Progenitor cell of endocrine pancreas (in vitro differentiated cells): ENCODE results near the gene GBP1. TPM values are rescaled to one million over a fixed set of nuclear protein-coding genes. Genes with fewer than 3 reads are reported as not detected.
"Not testable (repeated sequence)": the region's sequence is repeated elsewhere in the genome, so short reads cannot be mapped to it uniquely, and the experiment has no call there.

Experiments
- DNase-seq: peaks from one replicate; pipeline ENCODE4 v3.0.0; 2021; ENCODE audit warnings: low spot score; ENCODE audit not compliant: unreplicated experiment
- H3K27ac Mint-ChIP-seq: 2 replicates; pipeline ENCODE4 v1.8.0; 2021; ENCODE audit warnings: mild to moderate bottlenecking, moderate library complexity, mixed read lengths
- H3K27me3 Mint-ChIP-seq: 2 replicates; pipeline ENCODE4 v1.8.0; 2021; ENCODE audit warnings: mixed read lengths
- H3K36me3 Mint-ChIP-seq: 2 replicates; pipeline ENCODE4 v1.8.0; 2022; ENCODE audit warnings: mixed read lengths; ENCODE audit not compliant: insufficient read depth
- H3K4me1 Mint-ChIP-seq: 2 replicates; pipeline ENCODE4 v1.8.0; 2021; ENCODE audit warnings: low read depth, mixed read lengths
- H3K4me3 Mint-ChIP-seq: 2 replicates; pipeline ENCODE4 v1.8.0; 2021; ENCODE audit warnings: low read depth, mild to moderate bottlenecking, moderate library complexity, mixed read lengths
- H3K9me3 Mint-ChIP-seq: 2 replicates; pipeline ENCODE4 v1.8.0; 2021; ENCODE audit warnings: low read depth, mixed read lengths
- total RNA-seq: library from RNA; stranded (reverse); gene quantifications from 2 replicates; pipeline ENCODE4 v1.2.1, GENCODE V29; 2021
- TF ChIP-seq, protein P1 (sequence below): fragments of 200-600 bp; sonication (generic); IDR thresholded peaks from one replicate; pipeline ENCODE4 v1.5.0; 2021; ENCODE audit warnings: antibody characterized with exemption, mild to moderate bottlenecking; ENCODE audit not compliant: unreplicated experiment

GBP1 gene
- total RNA-seq, 1 donor from 2014 or later, result not detected

DNA sequence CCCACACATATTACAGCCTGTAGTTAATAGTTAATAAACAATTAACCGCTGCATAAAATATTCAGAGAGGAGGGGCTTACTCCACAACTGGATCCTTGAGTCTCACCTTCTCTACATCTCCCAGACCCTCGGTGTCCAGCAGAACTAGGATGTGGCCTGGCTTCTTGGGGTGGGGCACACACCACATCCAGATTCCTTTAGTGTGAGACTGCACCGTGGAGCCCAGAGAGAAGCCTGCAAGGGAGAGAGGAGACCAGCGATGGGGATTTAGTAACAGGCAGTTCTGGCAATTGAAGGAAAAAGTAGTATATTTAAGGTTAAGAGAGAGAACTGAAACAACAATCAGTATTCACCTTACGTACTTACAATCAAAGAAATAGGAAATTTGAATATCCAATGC is 4.9 kb downstream of the GBP1 start:
- H3K27me3 Mint-ChIP-seq, result no peaks in the 10 kb centered on the region
- H3K4me3 Mint-ChIP-seq, result no peak overlapping the region

DNA sequence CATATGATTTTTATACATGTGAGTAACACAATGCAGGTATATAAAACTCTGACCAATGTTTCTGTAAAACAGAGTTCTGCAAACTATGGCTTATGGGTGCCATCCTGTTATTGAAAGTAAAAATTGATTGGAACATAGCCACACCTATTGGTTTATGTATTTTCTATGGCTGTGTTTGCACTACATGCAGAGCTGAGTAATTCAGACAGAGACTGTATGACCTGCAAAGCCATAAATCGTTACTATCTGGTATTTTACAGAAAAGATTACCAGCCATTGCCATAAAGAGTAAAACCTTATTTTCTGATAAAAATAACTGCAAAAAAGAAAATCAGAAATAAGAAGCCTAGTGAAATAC is 13.1 kb downstream of the GBP1 start:
- no peaks in the 10 kb centered on the region for H3K9me3 Mint-ChIP-seq
- H3K27me3 Mint-ChIP-seq, result no peaks in the 10 kb centered on the region
- H3K4me3 Mint-ChIP-seq, result no peak overlapping the region
- no peak for DNase-seq
- no peak overlapping the region for H3K27ac Mint-ChIP-seq
- TF ChIP-seq, protein P1, sequence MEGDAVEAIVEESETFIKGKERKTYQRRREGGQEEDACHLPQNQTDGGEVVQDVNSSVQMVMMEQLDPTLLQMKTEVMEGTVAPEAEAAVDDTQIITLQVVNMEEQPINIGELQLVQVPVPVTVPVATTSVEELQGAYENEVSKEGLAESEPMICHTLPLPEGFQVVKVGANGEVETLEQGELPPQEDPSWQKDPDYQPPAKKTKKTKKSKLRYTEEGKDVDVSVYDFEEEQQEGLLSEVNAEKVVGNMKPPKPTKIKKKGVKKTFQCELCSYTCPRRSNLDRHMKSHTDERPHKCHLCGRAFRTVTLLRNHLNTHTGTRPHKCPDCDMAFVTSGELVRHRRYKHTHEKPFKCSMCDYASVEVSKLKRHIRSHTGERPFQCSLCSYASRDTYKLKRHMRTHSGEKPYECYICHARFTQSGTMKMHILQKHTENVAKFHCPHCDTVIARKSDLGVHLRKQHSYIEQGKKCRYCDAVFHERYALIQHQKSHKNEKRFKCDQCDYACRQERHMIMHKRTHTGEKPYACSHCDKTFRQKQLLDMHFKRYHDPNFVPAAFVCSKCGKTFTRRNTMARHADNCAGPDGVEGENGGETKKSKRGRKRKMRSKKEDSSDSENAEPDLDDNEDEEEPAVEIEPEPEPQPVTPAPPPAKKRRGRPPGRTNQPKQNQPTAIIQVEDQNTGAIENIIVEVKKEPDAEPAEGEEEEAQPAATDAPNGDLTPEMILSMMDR, result no peak
- H3K36me3 Mint-ChIP-seq, result no peaks in the 10 kb centered on the region
- peaks cover 9% of the 10 kb centered on the region for H3K4me1 Mint-ChIP-seq

More for the DNA sequence above, 4.9 kb downstream of the GBP1 start:
- H3K27ac Mint-ChIP-seq, result no peak overlapping the region
- peaks cover 1% of the 10 kb centered on the region for H3K4me1 Mint-ChIP-seq
- no peaks in the 10 kb centered on the region for H3K36me3 Mint-ChIP-seq
- DNase-seq, result no peak
- TF ChIP-seq, protein P1, result no peak
- H3K9me3 Mint-ChIP-seq, result no peaks in the 10 kb centered on the region

DNA sequence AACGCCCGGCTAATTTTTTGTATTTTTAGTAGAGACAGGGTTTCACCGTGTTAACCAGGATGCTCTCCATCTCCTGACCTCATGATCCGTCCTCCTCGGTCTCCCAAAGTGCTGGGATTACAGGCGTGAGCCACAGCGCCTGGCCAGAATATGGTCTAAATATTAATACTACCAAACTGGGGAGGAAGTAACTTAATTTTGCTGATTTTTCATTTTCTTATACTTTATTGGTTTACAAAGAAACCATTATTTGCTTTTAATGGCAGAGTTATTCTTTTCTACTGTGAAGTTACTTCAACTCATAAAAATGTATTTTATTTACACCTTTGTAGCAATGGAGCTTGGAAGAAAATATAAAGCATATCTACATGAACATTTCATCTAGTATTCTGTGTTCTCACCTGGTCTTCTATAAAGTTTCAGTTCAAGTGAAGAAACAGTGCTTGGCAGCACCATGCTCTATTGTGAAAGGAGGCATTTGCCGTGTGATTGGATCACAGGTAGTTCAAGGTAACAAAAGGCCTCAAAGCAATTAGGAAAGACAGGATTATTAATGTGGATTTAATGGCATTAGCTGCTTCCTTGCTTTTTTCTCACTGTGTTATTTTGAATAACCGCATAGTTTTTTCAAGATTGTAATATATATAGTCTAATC is 13.6 kb downstream of the GBP1 start:
- Mint-ChIP-seq H3K4me1 (peaks cover 9% of the 10 kb centered on the region), H3K27ac (no peak overlapping the region), H3K4me3 (no peak overlapping the region), H3K9me3 (no peaks in the 10 kb centered on the region), H3K27me3 (no peaks in the 10 kb centered on the region), H3K36me3 (no peaks in the 10 kb centered on the region)
- TF ChIP-seq, protein P1, result no peak
- no peak for DNase-seq

DNA sequence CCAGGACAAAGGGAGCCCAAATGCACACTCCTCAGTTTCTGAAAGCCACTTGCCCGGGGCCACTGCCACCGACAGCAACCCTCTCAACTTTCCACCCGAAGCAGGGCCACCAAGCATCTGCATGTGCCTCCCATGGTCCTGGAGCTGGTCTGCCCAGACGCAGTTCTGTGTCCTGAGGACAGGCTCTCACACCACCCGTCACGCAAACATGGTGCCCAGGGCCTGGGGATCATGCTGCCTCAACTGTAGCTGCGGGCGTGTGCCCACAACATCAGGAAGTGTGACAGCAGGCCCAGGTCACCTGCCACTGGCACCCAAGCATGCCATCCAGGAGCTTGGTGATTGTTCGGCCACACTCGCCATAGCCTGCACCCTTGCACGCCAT is 14.4 kb downstream of the GBP1 start:
- Mint-ChIP-seq H3K27me3 (no peaks in the 10 kb centered on the region), H3K27ac (no peak overlapping the region), H3K4me1 (peaks cover 9% of the 10 kb centered on the region), H3K36me3 (no peaks in the 10 kb centered on the region), H3K9me3 (no peaks in the 10 kb centered on the region), H3K4me3 (no peak overlapping the region)
- TF ChIP-seq, protein P1, result no peak
- no peak for DNase-seq

DNA sequence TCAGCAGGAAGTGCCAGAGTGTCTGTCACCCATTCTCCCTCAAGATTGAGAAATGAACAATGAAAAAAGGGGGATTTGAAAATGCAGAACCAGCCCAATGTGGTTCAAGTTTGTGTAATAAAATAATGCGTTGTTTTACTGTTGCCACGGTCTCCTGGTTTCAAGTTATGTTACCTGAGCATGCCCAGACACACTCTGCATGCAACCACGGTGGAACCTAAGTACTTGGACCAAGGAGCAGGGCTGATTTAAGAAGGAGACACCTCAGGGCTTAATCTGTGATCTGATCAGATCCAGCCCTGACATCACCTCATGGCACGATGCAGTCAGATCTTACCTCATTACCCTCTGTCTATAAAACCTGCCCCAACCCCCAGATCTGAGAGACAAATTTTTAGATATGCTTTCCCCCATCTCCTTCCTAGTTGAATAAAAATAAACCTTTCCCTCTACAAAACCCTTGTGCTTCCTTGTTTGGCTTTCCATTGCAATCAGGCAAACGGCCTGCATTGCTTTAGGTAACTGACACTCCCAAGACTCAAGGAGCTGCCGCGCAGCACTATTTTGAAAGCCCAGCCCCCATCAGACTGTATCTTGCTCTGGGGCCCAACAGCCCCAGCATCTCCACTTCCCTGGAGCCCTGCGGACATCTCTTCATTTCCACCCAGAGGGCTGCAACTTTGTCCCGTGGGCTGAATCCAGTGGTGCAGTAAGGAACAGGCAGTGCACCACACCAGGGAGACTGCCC is 14.9 kb downstream of the GBP1 start:
- H3K9me3 Mint-ChIP-seq, H3K27me3 Mint-ChIP-seq, H3K4me3 Mint-ChIP-seq, H3K36me3 Mint-ChIP-seq, H3K4me1 Mint-ChIP-seq, DNase-seq, H3K27ac Mint-ChIP-seq: not testable (repeated sequence)

DNA sequence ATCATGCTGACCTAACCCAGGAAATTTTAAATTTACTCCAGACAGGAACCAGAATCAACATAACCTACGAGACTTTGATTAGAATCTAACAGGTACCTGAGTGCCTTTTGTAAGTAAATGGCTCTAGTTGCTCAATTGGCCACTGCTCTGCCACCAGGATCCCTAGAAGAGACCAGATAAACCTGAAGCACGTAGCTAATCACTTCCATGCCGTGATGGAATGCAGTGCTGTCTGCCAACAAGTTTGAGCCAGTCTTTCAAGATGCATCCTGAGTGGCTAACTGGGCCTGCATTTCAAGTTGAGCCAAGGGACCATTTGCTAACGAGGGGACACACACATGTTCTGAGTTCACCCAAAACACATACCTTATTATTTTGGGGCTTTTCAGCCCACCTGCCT is 15.8 kb downstream of the GBP1 start:
- not testable (repeated sequence) for H3K27ac Mint-ChIP-seq, H3K4me1 Mint-ChIP-seq, H3K4me3 Mint-ChIP-seq, H3K9me3 Mint-ChIP-seq, DNase-seq, H3K27me3 Mint-ChIP-seq, H3K36me3 Mint-ChIP-seq
